Left hindlimb (tissue), 1 donor: ENCODE data around the gene FERMT3.
"Not testable (repeated sequence)": the region's sequence is repeated elsewhere in the genome, so short reads cannot be mapped to it uniquely, and the experiment has no call there.

ENCODE experiments used
- DNase-seq: peaks from one replicate; pipeline ENCODE4 v3.0.0-alpha.2; 2018

Gene FERMT3

GRCh38 chr11:64206457-64207255 is at the start of gene FERMT3:
FERMT3 (plus strand) TSS chr11:64206721; CDS start chr11:64207365, 644 bp downstream.
- no peak for DNase-seq

DNA sequence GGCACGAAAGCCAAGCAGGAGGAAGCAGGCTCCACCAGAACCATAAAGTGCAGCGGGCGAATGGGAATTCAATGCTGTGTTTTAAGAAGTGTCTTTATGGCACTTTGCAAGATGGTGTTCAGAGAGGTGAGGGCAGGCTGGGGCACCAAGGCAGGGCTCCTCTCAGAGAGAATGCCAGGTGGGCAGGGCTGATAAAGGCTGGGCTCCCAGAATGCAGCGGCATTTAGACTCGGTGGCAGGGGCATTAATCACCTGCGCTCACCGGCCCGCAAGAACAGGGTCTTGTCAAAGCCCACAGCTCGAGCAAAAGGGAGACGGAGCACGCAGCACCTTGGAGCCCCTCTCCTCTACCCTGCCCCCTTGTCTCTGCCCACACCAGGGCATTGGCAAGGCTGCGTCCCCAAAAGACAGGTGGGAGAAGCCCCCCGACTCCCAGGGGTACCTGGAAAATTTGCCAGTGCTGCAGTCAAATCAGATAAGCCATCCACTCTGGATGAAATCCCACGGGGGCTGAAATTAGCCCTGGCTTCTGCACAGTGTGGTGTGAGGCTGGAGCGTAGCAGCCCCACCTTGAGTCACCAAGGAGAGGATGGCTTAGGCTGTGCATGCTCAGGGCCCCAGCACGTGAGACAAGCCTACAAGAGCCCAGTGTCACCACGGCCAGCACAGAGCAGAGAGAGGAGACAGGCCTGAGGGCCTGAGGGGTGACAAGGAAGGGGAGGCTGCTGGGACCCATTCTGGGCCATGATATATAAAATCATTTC is 48.7 kb upstream of the FERMT3 start:
- no peak for DNase-seq

GRCh38 chr11:64161037-64161436 is 45.5 kb upstream of the FERMT3 start:
- DNase-seq = no peak

GRCh38 chr11:64162769-64163168 is 43.8 kb upstream of the FERMT3 start:
- not testable (repeated sequence) for DNase-seq

- DNase-seq = no peak
Observed at GRCh38 chr11:64163951-64164350, 42.6 kb upstream of the FERMT3 start.

GRCh38 chr11:64164392-64165312 is 41.9 kb upstream of the FERMT3 start:
- DNase-seq = no peak

- no peak for DNase-seq
Observed at GRCh38 chr11:64165481-64165841, 41.1 kb upstream of the FERMT3 start.

DNA sequence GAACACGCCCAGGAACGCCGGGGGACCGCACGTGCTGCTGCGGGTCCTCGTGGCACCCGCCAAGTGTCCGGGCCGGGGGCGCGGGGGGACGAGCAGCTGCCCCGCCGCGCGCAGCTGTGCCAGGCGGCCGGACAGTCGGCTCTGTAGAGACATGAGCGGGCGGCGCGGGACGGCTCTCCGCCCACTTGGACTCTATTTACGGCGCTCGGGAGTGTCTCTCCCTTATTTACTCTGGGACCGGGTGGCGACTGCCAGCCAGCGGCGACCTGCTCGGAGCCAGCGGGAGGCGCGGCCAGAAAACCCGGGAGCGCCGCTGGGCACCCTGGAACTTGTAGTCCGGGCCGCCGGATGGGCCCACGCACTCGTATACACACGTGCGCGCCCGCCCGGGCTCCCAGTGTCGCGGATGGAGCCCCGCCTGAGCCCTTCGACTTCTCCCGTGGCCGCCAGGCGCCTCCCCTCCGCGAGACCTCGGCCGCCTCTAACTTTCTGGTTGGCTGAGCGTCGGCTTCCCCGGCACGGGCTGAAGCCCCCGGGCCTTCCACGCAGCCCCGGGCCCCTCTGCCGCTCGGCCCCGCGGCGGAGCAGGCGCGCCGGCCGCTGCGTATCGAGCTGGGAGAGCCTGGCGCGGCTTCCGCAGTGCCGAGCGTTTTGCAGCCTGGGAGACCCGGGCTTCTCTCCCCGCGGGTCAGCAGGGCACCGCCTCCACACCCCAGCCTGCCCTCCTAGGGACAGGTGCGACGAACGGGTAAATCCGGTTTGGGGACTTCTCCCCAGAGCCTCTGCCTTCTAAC is 40.5 kb upstream of the FERMT3 start, which contains the start of gene MACROD1:
TSS of gene MACROD1 (minus strand) at position 272 of the 794 bp plus-strand sequence. CDS start at position 153, 119 bp downstream.
- peak; percentile 85 for DNase-seq

- DNase-seq = no peak
Observed at GRCh38 chr11:64170419-64170818, 36.1 kb upstream of the FERMT3 start.

DNA sequence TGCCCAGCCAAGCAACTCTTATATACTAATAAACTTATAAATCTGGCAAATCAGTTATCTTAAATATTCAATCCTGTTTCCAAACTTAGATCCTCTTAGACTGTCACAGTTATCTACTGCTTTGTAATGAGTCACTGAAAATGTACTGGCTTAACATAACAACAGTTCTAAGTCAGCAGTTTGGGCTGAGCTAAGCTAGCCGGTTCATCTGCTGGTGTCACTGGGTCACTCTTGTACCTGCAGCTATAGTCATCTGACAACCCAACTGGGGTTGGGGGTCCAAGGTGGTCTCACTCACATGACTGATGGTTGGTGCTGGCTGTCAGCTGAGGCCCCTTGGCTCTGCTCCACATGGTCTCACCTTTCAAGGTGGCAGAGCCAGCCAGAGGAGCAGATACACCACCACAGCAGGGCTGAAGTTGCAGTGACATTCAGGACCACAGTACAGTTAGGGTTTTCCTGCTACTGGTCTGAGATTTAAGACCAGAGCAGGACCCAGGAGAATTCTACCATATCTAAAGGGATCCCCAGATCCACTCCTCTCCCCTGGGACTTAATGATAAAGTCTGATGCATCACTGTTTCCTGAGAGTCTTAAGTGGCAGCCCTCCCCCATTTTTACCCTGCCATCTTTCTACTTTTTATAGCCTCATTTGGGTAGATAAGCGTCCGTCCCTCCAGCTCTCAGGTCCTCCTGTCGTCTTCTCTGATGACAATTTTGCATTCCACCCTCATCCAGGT is 32.7 kb upstream of the FERMT3 start:
- DNase-seq = no peak

GRCh38 chr11:64176751-64177150 is 29.8 kb upstream of the FERMT3 start:
- no peak for DNase-seq

- no peak for DNase-seq
Observed at GRCh38 chr11:64178203-64178602, 28.3 kb upstream of the FERMT3 start.

DNA sequence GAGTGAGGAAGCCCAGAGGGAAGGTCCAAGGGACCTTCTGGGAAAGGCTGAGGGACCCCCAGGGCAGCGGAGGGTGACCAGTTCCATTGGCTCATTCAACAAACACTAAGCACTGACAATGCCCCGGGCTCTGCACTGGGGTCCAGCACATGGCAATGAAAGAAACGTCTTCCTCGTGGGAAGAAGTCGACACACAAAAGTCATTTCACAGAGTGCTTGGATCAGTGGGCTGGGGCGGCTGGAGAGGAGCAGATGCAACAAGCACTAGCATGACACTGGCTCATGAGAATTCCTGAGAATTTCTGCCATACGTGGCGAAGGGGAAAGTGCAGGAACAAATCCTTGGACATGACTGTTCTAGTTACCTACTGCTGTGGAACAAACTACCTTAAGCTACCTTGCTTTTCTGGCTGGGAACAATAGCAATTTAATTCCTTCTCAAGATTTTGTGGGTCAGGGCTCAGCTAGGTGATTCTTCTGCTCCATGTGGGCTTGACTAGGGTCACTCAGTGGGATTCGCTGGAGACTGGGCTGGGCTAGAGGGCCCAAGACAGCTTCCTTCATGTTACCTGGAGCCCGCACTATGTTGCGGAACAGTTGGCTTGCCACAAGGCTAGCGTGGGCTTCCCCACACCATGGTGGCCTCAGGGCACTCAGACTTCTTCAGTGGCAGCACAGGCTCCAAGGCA is 27.4 kb upstream of the FERMT3 start:
- DNase-seq = no peak

- DNase-seq = no peak
Observed at GRCh38 chr11:64180891-64181290, 25.6 kb upstream of the FERMT3 start.

DNA sequence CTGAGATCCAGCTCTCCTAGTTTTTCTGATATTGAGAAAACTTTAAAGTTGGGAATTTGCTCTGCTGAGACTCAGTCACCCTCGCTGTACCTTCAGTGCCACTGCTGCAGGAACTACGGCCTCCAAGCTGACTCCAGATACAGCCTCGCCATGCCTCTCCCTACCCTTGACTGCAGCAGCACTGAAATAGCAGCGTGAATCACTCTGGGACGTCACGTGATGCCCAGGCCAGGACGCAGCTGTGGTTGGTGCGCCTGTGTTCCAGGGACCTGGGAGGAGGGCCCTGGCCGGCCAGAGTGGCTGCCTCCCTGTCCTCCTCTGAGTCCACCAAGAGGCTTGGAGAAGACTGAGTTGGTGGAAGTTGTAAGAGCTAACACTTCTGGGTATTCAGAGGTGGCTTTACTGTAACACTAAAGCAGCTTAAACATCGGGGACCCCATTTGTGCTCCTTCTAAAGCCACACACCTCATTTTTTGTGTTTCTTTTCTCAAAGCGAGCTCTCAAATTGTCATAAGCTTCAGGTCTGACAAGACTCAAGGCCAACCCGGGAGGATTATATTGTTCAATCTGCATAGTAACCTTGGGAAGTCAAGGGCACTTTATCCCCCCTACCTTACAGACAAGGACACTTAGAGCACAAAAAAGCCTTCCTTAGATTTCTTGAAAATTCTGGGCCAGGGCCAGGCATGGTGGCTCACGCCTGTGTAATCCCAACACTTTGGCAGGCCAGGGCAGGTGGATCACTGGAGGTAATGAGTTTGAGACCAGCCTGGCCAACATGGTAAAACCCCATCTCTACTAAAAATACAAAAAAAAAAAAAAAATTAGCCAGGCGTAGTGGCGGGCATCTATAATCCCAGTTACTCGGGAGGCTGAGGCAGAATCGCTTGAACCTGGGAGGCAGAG is 24.8 kb upstream of the FERMT3 start:
- peak; percentile 92 for DNase-seq

GRCh38 chr11:64183890-64184289 is 22.6 kb upstream of the FERMT3 start:
- no peak for DNase-seq

- no peak for DNase-seq
Observed at GRCh38 chr11:64185175-64185692, 21.3 kb upstream of the FERMT3 start.

DNA sequence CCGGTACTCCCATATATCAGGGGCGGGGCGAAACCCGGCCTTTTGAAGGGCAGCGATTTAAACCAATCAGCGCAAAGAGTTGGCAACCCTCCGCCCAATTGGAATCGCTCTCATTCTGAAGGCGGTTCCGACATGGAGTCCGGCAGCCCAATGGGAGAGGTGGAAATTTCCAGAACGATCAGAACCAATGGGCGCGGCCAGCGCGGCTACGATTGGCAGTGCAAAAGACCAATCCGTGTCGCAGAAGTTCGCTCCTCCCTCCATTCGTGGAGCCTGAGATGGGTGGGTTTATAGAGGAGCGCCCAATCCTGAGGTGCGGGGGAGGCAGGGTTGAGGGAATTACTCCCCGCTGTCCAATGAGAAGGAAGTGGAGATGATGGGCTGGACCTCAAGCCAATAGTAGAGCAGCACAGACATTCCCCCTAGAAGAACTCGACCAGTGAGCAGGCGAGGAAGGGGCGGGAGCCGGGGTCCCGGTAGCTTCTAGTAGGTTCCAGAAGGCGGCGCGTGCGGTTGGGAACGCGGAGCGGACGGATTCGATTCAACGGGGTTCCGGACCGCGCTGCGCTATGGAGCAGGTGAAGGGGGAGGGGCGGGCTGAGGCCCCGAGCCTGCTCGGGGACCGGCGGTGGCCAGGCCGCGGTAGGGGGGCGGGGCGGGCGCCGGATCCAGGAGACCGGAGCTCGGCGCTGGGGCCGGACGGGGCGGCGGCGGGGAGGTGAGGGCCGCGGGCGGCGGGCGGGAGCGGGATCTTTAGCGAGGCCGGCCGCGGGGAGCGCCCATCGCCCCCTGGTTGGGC is 20.6 kb upstream of the FERMT3 start, which contains the start of gene STIP1:
TSS of gene STIP1 (plus strand) at position 479 of the 799 bp plus-strand sequence. CDS start at position 570, 91 bp downstream.
- peak; percentile 100 for DNase-seq
